ENCODE measurements around the gene MKX.
"Not testable (repeated sequence)": the region's sequence is repeated elsewhere in the genome, so short reads cannot be mapped to it uniquely, and the experiment has no call there.

The MKX gene

DNA sequence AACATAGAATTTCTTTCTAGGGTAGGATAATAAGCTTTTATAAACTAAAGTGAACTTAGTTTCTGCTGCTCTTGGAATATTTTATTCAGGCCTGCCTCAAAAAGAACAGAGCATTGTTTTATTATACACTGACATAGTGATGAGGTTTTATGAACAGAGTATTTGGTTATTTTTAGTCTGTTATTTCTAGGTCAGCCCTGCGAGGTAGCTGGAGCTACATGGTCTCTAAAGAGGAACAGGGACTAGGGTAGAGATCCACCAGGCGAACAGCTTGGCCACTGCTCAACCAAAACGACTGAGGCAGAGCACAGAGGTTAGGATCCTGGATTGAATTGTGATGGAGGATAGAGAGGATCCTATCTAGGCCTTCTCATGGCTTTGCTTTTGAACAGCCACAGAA, 53.0 kb downstream of the MKX start:
- DNase-seq (ENCODE audit: low read depth in 2 of 2): no peak

DNA sequence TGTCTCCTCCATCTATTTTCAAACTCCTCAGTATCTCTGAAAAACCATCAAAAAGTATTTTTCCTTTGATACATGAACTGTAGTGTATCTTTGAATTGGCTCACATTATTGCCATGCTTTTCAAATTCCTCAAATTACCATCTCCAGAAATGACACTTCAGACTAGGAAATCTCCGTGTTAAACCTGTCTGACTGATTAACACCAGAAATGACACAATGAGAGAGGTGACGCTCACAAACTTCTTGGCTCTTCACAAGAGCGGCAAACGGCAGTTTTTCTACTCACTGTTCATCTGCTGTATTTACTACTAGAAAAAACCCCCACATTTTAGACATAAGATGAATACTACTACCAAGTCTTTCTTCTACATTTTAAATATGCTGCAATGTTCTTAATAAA, 56.6 kb downstream of the MKX start:
- no peak for DNase-seq (ENCODE audit: low read depth in 2 of 2)

DNA sequence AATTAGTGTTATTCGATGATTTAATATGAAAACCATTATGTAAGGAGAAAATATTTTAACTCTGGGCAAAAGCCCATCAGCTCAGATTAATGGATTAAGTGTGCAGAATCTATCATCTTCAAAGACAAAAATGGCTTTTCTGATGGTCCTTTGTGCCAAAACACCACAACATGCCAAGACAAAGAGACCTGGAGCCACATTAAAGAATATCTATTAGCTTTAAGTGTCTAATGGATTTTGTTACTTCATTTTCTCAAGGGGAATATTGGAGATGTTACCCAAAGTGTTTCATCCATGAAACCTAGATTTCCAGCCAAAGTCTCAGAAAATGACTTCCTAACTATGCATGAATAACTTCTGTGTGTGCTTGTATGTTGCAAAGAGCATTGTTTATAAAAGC, 57.3 kb downstream of the MKX start:
- no peak for DNase-seq (ENCODE audit: low read depth in 2 of 2)

DNA sequence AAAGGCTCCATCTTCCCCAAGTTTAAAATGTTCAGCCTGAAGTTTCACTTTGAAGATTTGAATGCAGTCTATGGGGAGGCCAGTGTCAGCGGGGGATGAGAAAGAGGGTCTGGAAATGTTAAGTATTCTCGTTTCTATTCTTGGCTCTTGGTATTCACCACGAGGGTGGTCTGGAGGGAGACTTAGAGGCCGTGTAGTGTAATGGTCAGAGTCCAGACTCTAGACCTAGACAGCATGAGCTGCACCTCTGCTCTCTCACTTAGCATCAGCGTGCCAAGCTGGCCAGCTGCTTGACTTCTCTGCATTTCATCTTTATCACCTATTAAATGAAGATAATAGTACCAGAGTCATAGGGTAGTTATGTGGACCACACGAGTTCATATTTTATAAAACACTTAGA, 57.9 kb downstream of the MKX start:
- no peak for DNase-seq (ENCODE audit: low read depth in 2 of 2)

DNA sequence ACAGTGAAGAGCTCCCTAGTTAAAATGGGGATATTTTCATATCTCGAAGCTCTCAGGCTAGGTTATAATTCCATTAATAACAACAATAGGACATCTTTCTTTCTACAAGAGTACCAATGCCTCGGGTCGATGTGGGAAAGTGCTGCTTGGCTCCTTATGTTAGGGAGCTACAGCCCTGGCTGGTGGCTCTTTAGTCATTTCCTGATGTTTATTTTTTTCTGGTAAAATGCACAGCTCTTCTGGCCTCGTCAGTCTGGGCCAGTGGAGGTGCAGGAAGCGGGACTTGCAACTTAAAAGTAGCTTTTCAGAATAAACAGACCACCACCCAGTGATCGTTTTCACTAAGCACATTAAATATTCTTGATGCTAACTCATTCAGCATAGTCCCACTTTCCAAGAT, 58.3 kb downstream of the MKX start:
- DNase-seq (ENCODE audit: low read depth in 2 of 2): no peak

DNA sequence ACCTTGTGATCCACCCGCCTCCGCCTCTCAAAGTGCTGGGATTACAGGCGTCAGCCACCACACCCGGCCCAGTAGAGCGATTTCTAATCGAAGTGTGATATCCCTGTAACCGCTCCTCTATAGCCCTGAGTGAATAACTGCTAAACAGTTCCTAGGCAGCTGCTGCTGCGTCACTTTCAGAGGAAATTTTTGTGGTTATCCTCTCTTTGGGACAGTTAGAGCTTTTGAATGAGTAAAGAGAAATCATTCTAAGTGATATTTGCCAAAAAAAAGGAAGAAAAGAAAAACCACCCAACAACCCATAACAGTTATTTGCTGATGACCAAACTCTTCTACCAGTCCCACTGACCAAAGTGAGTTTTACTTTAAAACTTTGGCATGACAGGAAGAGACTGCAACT, 59.9 kb downstream of the MKX start:
- DNase-seq (ENCODE audit: low read depth in 2 of 2): no peak

DNA sequence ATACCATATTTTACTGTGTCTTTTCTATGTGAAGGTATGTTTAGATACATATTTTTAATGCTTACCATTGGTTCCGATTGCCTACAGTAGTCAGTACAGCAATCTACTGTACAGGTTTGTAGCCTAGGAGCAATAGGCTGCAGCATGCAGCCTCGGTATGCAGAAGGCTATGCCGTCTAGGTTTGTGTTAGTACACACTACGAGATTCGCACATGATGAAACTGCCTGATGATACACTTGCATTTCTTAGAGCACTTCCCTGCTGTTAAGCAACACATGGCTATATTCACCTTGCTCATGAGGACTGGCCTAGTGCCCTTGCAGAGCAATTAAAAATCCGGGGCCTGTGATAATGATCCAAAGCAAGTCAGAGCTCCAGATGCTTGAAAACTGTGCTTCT, 62.4 kb downstream of the MKX start:
- DNase-seq (ENCODE audit: low read depth in 2 of 2): no peak

DNA sequence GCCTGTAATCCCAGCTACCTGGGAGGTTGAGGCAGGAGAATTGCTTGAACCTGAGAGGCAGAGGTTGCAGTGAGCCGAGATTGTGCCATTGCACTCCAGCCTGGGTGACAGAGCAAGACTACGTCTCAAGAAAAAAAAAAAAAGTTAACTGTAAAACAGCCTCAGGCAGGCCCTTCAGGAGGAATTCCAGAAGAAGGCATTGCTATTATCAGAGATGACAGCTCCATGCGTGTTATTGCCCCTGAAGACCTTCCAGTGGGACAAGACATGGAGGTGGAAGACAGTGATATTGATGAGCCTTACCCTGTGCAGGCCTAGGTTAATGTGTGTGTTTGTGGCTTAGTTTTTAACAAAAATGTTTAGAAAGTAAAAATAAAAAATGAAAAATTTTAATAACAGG, 63.8 kb downstream of the MKX start:
- DNase-seq (ENCODE audit: low read depth in 2 of 2): not testable (repeated sequence)

DNA sequence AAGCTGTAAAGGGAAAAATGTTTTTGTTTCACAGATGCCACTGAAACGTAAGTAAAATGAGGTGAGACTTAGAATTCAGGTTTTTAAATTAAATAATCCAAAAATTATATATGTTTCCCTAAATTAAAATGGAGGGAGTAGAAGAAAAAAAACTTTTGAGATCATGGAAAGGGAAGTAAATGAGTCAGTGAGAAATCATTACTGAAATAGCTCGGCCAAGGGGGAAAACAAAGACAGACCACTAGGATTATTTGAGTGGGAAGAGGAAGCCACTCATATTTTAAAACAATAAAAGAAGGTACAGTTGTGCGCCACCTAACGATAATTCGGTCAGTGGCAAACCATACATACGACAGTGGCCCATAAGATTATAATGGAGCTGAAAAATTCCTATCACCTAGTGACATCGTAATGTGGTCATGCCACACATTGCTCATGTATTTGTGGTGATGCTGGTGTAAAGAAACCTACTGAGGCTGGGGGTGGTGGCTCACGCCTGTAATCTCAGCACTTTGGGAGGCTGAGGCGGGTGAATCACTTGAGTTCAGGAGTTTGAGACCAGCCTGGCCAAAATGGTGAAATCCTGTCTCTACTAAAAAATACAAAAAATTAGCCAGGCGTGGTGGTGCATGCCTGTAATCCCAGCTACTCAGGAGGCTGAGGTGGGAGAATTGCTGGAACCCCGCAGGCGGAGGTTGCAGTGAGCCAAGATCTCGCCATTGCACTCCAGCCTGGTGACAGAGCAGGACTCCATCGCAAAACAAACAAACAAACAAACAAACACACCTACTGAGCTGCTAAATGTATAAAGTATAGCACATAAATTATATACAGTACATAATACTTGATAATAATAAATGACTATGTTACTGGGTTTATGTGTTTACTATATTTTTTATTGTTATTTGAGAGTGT, 64.7 kb downstream of the MKX start:
- no peak for DNase-seq (ENCODE audit: low read depth in 2 of 2)

DNA sequence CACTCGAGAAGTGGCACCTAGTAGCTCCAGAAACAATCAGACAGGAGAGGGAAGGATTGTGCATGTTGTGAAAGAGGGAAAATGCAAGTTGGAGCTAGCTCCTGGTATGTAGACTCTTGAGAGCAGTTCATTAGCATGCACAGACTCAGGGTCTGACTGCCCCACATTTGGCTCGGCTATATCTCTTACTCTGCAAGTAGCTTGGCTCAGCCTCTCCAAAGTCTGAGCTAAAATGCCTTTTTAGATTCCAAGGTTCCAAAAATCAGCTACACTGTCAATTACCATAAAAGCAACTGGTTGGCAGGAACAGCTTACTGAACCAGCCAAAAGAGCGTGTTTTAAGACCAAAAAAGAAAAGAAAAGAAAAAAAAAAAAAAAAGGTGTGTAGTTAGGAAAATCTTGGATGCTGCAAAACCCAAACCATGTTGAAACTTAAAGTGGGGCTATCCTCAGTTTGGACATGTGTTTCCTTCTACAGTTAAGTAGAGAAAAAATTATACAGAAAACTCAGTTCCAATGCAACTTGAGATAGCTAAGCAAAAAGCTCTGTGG, 65.5 kb downstream of the MKX start:
- DNase-seq (ENCODE audit: low read depth in 2 of 2): no peak

DNA sequence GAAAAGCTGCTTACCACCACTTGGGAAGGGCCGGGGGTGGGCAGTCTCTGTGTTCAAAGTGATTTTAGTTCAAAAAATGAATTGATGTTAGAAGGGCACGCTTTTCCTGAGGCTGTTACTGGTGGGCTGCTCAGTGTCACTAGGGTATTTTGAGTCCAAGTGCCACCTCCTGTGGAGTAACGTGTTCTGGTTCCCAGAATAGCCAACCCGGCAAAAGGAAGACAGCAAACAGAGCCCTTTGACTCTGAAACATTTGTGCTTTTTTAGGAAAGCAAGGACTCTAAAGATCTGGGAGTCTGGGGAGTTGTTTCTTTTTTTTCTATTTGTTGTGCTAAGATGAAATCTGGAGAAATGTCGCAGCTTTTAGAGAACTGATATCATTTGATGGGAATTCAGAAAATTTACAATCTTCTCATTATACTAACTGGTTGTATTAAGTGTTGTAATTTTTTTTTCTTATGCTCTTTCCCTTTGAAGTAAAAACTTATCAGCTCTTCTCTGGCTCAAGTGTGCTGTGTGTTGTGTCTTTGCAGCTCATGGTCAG, 66.2 kb downstream of the MKX start:
- DNase-seq (ENCODE audit: low read depth in 2 of 2): no peak

DNA sequence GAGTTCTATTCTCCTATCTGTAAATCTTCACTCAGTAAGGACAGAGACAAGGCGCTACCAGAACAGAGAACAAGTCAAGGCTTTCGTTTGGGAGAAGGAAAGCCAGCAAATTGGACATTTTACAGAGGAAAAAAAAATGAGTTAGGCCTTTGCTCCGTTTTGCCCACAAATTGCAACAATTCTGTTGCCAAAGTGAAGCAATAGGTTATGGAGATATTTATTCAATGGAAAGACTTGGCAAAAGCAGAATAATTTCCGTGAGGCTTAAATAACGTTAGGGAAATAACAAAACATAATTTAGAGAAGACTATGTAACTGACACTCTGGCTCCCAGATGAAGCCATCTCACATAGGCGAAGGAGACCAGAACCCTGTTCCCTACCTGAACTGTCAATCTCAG, 67.5 kb downstream of the MKX start:
- no peak for DNase-seq (ENCODE audit: low read depth in 2 of 2)

DNA sequence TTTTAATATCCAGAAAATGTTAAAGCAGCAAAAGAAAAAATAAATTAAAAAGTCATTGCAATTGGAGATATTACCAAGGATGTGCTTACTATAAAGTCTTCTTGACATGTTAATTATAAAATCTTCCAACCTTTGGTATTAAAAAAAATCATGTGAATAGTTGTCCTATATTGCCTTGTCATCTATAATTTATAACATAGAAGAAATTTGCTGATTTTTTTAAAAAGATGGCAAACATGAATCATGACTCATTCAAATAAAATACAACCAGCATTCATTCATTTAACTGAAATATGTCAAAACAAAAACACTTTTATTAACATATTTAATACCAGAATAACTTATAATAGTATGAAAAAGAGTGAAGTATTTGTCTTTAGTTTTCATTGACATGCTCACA, 72.6 kb downstream of the MKX start:
- DNase-seq (ENCODE audit: low read depth in 2 of 2): no peak

DNA sequence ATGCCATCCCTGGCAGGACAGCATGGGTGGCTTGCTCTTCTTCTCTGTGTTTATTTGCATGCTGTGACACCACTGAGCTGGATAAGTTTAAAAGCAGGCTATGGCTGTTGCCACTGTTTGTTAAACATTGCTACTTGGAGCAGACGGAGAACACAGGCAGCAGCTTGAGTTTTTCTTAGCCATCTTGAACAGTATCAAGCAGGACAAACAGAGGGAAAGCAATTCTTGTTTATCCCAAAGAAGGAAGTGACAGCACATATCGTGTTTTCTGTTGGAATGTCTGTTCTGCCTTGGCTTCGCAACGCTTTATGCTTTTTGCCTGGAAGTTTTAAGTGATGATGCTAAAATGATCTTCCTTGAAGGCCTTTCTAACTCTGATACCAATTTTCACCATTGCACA, 73.8 kb downstream of the MKX start:
- DNase-seq (ENCODE audit: low read depth in 2 of 2): no peak

DNA sequence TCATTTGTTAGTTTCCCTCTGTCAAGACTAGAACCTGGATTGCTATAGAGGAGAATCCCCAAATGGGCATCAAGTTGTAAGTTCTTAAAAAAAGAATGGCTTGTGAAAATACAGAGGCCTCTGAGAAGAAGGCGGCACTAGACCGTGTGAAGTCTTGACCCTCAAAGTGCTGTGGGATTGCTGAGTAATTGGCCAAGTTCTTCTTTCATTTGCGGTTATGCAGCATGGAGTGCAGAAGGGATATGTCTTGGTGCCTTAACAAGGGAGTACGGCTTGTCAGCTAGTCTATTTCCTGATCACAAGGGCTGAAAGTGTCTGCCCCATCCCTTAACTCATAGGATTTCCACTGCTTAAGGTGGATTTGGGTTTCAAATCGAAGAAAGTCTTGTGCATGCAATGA, 81.2 kb downstream of the MKX start:
- no peak for DNase-seq (ENCODE audit: low read depth in 2 of 2)

DNA sequence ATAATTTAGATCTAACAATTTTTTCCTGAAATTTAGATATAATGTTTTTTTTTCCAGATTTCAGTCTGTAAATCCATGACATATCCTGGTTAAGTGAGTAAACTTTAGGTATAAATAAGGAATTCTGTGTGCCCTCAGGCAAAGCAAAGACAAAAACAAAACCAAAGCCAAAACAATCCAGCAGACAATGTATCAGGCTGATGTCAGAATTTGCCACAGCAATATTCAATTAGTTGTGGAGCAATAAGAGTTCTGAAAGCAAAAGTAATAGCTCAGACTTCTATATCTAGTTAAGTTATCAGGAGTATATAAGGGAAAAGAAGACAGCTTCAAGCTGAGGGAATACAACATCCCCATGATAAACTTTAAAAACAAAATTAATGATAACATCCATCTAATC, 82.0 kb downstream of the MKX start:
- no peak for DNase-seq (ENCODE audit: low read depth in 2 of 2)

DNA sequence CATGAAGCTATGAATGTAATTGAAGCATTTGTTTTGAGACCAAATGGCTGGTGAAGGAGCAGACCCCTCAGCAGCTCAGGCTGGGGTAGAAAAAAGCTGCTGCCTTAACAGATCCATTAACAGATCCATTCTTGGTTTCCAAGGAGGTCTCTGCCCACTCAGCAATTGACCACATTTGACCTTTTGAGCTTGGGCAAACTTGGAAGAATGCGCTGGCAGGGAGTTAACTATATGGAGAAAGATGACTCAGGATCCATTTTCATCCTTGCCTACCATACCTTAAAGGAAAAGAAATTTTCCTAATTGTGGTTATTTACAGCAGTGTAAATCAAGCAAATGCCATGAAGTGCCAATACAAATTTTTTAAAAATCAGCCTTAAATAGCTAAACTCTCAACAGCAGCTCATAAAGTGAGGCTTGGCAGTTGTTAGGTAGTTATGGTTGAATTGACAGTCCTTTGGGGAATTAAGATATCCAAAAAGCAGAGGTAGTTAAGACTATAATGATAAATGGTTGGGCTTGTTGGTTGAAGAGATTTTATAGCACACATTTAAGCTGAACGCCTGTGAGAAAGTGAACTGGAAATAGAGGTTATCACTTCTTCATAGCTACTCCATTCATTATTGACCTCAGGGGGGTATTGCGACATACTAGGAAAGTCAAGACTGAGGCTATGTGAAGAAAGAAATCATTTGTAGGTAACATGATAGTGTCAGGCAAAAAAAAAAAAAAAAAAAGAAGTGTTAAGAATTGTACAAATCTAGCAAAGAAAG, 83.9 kb downstream of the MKX start:
- DNase-seq (ENCODE audit: low read depth in 2 of 2): no peak

DNA sequence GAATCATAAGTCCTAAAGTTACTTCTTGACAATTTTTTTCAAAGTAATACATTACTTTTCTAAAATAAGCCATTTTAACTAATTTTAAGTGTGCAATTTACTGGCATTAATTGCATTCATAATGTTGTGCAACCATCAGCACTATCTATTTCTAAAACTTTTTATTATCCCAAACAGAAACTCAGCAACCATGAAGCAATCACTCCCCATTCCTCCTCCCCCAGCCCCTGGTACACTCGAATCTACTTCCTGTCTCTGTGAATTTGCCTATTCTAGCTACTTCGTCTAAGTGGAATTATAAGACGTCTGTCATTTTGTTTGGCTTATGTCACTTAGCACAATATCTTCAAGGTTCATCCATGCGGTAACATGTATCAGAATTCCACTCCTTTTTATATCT, 84.9 kb downstream of the MKX start:
- no peak for DNase-seq (ENCODE audit: low read depth in 2 of 2)

DNA sequence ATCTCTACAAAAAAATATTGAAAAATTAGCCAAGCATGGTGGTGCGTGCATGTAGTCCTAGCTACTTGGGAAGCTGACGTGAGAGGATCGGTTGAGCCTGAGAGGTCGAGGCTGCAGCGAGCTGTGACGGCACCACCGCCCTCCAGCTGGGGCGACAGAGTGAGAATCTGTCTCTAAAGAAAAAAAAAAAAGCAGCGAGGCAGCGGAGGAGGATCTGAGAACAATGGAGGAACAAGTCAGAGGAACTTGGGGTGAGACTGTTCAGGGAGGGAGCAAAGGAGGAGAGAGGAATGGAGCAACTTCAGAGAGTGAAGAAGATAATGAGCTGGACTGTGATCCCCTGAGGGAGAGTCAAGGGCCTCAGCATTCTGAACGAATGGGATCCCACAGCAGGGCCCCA, 85.4 kb downstream of the MKX start:
- no peak for DNase-seq (ENCODE audit: low read depth in 2 of 2)

DNA sequence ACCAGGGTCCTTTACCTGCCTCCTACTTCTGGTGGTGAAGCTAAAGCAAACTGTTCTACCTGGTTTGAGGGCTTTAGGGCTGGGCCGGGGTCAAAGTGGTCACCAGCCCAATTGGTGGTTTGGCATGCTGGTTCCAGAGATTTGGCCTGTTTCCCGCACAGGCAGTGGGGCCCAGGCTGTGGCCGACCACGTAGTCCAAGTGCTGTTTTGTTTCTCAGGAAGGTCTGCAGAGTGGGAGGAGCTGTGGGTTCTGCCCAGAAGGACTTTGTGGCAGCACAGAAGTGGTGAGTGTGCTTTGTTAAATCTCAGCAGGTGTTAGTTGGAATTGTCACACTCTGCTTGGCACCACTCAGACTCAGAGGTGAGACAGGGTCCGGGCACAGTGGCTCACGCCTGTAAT, 85.8 kb downstream of the MKX start:
- DNase-seq (ENCODE audit: low read depth in 2 of 2): no peak

DNA sequence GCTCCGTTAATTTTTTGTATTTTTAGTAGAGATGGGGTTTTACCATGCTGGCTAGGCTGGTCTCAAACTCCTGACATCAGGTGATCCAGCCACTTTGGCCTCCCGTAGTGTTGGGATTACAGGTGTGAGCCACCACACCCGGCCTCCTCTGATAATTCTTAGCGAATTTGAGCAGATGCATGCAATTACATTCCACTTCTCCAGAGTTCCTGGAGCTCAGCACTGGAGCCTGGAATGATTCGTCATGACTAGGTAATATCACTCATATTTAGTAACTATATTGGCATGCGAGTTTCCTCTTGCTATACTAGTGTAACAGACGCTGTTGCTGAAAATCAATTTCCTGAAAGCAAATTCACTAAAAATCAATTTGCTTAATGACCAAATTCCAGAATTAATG, 86.8 kb downstream of the MKX start:
- DNase-seq (ENCODE audit: low read depth in 2 of 2): peak; percentile 36 to 44

DNA sequence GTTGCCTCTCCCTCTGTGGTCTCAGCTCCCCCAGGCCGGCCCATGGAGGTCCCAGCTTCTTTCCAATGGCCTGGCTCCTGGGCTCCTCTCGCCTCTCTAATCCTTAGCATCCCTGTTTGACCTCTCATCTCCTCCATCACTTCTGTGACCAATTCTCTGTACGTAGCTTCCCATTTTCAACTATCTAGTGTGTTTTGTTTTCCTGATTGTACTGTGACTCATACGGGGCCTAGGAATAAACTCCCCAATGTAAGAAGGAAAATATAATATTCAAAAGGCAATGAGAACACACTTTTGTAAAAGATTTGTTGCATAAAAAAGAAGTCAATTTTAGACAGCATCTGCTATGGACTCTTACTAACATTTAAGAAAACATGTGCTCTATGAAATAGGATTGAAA, 90.3 kb downstream of the MKX start:
- DNase-seq (ENCODE audit: low read depth in 2 of 2): no peak

DNA sequence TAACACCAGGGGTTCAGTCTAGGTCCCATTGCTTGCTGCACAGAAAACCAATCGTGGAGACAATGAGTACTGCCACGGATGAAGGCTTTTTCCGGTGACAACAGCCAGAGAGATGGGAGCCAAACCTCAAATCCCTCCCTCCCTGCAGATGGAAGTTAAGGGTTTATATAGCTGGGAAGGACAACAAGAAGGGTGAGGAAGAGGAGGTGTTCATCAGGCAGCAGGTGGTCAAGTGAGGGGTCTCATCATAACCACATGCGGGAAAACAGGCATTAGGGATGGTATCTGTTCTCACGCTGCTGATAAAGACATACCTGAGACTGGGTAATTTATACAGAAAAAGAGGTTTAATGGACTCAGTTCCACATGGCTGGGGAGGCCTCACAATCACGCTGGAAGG, 91.3 kb downstream of the MKX start:
- no peak for DNase-seq (ENCODE audit: low read depth in 2 of 2)

All from fibroblast of skin of left biceps (primary cell).